ENCODE data around the gene PGAP1. TPM values are rescaled to one million over a fixed set of nuclear protein-coding genes. Genes with fewer than 3 reads are reported as not detected.
A peak's percentile ranks its signal among the peaks of the same experiment; 100 is the strongest.

Gene PGAP1
- total RNA-seq, 1 experiment from 2014 or later = 29.4 TPM

GRCh38 chr2:196957881-196958525 is 31.5 kb upstream of the PGAP1 start:
- H3K4me3 Mint-ChIP-seq = no peak overlapping the region
- CTCF ChIA-PET = no interaction called here
- ATAC-seq (no peak), DNase-seq (ENCODE audit: low spot score) (no peak)
- peaks cover 38% of the 10 kb centered on the region for H3K4me1 Mint-ChIP-seq
- POLR2A ChIA-PET = no interaction called here
- no peaks in the 10 kb centered on the region for H3K27me3 Mint-ChIP-seq (ENCODE audit: low read depth)
- no peaks in the 10 kb centered on the region for H3K36me3 Mint-ChIP-seq
- H3K9me3 Mint-ChIP-seq = peaks cover 4% of the 10 kb centered on the region; the same call in 1 of the 2 replicates
- peak overlapping the region; percentile 19; the same call in 1 of the 2 replicates for H3K27ac Mint-ChIP-seq
- TF ChIP-seq ATF1 (CRISPR knock-in tag; IDR thresholded peaks at IDR 0.05) = no peak
- TF ChIP-seq, protein P1, sequence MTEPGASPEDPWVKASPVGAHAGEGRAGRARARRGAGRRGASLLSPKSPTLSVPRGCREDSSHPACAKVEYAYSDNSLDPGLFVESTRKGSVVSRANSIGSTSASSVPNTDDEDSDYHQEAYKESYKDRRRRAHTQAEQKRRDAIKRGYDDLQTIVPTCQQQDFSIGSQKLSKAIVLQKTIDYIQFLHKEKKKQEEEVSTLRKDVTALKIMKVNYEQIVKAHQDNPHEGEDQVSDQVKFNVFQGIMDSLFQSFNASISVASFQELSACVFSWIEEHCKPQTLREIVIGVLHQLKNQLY (CRISPR knock-in tag; IDR thresholded peaks at IDR 0.05) = no peak
- TF ChIP-seq PREB (CRISPR knock-in tag; IDR thresholded peaks at IDR 0.05; ENCODE audit: borderline replicate concordance) = no peak
- TF ChIP-seq ZBTB21 (CRISPR knock-in tag; IDR thresholded peaks at IDR 0.05; ENCODE audit: borderline replicate concordance) = no peak
- no peak for TF ChIP-seq ATF6 (CRISPR knock-in tag; IDR thresholded peaks at IDR 0.05)
- TF ChIP-seq OVOL2 (CRISPR knock-in tag; IDR thresholded peaks at IDR 0.05; ENCODE audit: borderline replicate concordance) = no peak
- TF ChIP-seq FOXK1 (CRISPR knock-in tag; IDR thresholded peaks at IDR 0.05) = no peak
- no peak for TF ChIP-seq ETV6 (CRISPR knock-in tag; IDR thresholded peaks at IDR 0.05)
- TF ChIP-seq, protein P2, sequence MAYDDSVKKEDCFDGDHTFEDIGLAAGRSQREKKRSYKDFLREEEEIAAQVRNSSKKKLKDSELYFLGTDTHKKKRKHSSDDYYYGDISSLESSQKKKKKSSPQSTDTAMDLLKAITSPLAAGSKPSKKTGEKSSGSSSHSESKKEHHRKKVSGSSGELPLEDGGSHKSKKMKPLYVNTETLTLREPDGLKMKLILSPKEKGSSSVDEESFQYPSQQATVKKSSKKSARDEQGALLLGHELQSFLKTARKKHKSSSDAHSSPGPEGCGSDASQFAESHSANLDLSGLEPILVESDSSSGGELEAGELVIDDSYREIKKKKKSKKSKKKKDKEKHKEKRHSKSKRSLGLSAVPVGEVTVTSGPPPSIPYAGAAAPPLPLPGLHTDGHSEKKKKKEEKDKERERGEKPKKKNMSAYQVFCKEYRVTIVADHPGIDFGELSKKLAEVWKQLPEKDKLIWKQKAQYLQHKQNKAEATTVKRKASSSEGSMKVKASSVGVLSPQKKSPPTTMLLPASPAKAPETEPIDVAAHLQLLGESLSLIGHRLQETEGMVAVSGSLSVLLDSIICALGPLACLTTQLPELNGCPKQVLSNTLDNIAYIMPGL (CRISPR knock-in tag; IDR thresholded peaks at IDR 0.05) = no peak
- no peak for TF ChIP-seq ZNF219 (CRISPR knock-in tag; IDR thresholded peaks at IDR 0.05; ENCODE audit: borderline replicate concordance)

- CTCF ChIA-PET = no interaction called here
- Mint-ChIP-seq H3K4me1 (peaks cover 38% of the 10 kb centered on the region), H3K4me3 (no peak overlapping the region), H3K27ac (peak overlapping the region; percentile 19; the same call in 1 of the 2 replicates), H3K36me3 (no peaks in the 10 kb centered on the region), H3K9me3 (peaks cover 2% of the 10 kb centered on the region; the same call in 1 of the 2 replicates), H3K27me3 (ENCODE audit: low read depth) (no peaks in the 10 kb centered on the region)
- DNase-seq (ENCODE audit: low spot score) (no peak), ATAC-seq (no peak)
- POLR2A ChIA-PET = no interaction called here
- no peak for TF ChIP-seq GRHL2 (CRISPR knock-in tag; IDR thresholded peaks at IDR 0.05; ENCODE audit: insufficient replicate concordance, severe bottlenecking)
- TF ChIP-seq ZNF416 (CRISPR knock-in tag; IDR thresholded peaks at IDR 0.05) = no peak
- TF ChIP-seq, protein P3, sequence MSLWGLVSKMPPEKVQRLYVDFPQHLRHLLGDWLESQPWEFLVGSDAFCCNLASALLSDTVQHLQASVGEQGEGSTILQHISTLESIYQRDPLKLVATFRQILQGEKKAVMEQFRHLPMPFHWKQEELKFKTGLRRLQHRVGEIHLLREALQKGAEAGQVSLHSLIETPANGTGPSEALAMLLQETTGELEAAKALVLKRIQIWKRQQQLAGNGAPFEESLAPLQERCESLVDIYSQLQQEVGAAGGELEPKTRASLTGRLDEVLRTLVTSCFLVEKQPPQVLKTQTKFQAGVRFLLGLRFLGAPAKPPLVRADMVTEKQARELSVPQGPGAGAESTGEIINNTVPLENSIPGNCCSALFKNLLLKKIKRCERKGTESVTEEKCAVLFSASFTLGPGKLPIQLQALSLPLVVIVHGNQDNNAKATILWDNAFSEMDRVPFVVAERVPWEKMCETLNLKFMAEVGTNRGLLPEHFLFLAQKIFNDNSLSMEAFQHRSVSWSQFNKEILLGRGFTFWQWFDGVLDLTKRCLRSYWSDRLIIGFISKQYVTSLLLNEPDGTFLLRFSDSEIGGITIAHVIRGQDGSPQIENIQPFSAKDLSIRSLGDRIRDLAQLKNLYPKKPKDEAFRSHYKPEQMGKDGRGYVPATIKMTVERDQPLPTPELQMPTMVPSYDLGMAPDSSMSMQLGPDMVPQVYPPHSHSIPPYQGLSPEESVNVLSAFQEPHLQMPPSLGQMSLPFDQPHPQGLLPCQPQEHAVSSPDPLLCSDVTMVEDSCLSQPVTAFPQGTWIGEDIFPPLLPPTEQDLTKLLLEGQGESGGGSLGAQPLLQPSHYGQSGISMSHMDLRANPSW (CRISPR knock-in tag; conservative IDR thresholded peaks at IDR 0.05; ENCODE audit: low read depth) = no peak
- no peak for TF ChIP-seq SMAD3 (CRISPR knock-in tag; IDR thresholded peaks at IDR 0.05; ENCODE audit: borderline replicate concordance)
- TF ChIP-seq NR2C2 (CRISPR knock-in tag; IDR thresholded peaks at IDR 0.05) = no peak
- TF ChIP-seq MXD4 (CRISPR knock-in tag; IDR thresholded peaks at IDR 0.05; ENCODE audit: borderline replicate concordance) = no peak
- TF ChIP-seq ZBTB21 (CRISPR knock-in tag; IDR thresholded peaks at IDR 0.05; ENCODE audit: borderline replicate concordance) = no peak
- TF ChIP-seq ZNF671 (CRISPR knock-in tag; IDR thresholded peaks at IDR 0.05) = no peak
- TF ChIP-seq, protein P4, sequence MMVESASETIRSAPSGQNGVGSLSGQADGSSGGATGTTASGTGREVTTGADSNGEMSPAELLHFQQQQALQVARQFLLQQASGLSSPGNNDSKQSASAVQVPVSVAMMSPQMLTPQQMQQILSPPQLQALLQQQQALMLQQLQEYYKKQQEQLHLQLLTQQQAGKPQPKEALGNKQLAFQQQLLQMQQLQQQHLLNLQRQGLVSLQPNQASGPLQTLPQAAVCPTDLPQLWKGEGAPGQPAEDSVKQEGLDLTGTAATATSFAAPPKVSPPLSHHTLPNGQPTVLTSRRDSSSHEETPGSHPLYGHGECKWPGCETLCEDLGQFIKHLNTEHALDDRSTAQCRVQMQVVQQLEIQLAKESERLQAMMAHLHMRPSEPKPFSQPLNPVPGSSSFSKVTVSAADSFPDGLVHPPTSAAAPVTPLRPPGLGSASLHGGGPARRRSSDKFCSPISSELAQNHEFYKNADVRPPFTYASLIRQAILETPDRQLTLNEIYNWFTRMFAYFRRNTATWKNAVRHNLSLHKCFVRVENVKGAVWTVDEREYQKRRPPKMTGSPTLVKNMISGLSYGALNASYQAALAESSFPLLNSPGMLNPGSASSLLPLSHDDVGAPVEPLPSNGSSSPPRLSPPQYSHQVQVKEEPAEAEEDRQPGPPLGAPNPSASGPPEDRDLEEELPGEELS (CRISPR knock-in tag; IDR thresholded peaks at IDR 0.05) = no peak
- TF ChIP-seq ZNF138 (CRISPR knock-in tag; conservative IDR thresholded peaks at IDR 0.05) = no peak
- no peak for TF ChIP-seq SP1 (CRISPR knock-in tag; conservative IDR thresholded peaks at IDR 0.05)
- TF ChIP-seq ZNF263 (CRISPR knock-in tag; IDR thresholded peaks at IDR 0.05; ENCODE audit: low read depth) = no peak
- no peak for TF ChIP-seq EMX1 (CRISPR knock-in tag; IDR thresholded peaks at IDR 0.05)
- TF ChIP-seq HMGA2 (CRISPR knock-in tag; IDR thresholded peaks at IDR 0.05) = no peak
- TF ChIP-seq MYBL2 (CRISPR knock-in tag; IDR thresholded peaks at IDR 0.05) = no peak
Observed at GRCh38 chr2:196957442-196957841, 30.9 kb upstream of the PGAP1 start.

All from WTC11 (cell line).